NCI-H187 treated with DMSO at 0.1 percent for 48 hours (cell line): ENCODE measurements around the gene TAAR6.
"Not testable (repeated sequence)": the region's sequence is repeated elsewhere in the genome, so short reads cannot be mapped to it uniquely, and the experiment has no call there.

Experiments used
- DNase-seq: peaks from one replicate; lab custom pipeline; 2025; lab: John Stamatoyannopoulos, UW

The TAAR6 gene

GRCh38 chr6:132590362-132590761 is 20.2 kb downstream of the TAAR6 start:
- DNase-seq = peak; percentile 46

DNA sequence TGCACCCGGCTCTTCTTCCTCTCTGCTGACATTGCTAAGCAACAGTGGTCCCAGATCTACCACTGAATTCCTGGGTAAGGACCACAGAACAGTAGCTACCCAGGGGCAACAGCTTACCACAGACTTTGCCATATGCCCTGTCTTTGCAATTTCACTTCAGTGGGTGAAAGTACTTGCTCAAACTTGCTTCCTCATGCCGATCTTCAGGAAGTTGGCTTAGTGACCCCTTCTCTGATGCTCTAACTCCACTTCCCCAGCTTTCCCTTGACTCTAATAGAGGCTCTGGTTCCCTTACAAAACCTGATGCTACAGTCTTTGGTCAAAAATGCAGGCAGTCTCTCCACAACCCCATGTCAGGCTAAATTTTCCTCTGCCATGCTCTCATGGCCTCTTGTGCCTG is 22.7 kb downstream of the TAAR6 start:
- no peak for DNase-seq

GRCh38 chr6:132596201-132596600 is 26.1 kb downstream of the TAAR6 start:
- DNase-seq = no peak

DNA sequence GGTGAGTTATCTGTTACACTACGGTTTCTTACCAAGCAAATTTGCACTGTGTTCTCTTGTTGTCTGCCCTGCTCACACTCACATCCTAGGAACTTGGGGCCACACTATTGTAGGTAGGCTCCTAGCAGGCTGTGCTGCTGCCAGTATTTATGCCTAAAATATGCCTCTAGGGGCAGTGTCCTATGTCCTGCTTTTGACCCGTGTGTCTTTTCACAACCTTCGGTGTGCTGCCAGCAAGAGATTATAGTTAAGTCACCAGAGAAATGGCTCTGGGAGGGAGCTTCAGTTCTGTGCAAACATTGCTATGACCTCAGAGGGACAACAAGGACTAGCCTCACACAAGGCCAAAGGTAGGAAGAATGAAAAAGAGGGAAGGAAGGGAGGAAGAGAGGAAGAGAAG is 28.4 kb downstream of the TAAR6 start:
- no peak for DNase-seq

DNA sequence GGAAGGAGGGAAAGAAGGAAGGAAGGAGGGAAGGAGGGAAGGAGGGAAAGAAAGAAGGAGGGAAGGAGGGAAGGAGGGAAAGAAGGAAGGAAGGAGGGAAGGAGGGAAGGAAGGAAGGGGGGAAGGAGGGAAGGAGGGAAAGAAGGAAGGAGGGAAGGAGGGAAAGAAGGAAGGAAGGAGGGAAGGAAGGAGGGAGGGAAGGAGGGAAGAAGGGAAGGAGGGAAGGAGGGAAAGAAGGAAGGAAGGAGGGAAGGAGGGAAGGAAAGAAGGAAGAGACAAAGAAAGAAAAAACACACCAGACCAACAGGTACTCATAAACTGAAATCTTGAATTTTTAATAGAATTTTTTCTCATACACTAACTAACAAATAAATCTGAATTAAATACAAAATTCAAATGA is 30.8 kb downstream of the TAAR6 start:
- not testable (repeated sequence) for DNase-seq

- DNase-seq = no peak
Measured at GRCh38 chr6:132604635-132605152, 34.6 kb downstream of the TAAR6 start.

DNA sequence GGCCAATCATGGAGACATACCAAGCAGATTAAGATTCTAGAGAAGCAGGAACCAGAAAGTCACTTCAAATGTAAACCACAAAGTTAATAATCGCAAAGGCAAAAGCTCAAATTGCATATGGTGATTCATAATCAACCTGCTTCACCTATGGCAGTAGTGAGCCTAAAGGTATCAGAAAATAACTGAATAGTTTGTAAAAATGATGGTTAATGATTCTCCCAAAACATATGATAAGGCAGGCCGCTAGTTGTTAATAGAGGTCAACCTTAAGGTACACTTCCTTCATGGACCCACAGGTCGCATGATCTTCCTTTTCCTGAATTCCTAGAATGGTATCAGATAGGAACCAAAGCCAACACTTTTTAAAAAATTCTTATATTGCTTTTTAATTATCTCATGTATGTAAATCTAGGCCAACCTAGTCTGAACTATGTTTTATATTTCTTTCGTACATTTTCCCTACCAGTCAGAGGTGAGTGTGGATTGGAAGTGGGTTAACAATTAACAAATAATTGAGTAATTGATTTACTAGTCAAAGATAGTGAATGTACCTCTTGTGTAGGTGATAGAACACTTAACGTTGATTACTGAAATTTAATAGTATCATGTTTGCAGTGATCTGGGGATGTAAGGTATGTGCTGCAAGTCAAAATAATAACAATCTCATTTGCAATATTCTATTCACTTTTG is 37.6 kb downstream of the TAAR6 start:
- DNase-seq = no peak

- no peak for DNase-seq
Measured at GRCh38 chr6:132611616-132612015, 41.5 kb downstream of the TAAR6 start.

DNA sequence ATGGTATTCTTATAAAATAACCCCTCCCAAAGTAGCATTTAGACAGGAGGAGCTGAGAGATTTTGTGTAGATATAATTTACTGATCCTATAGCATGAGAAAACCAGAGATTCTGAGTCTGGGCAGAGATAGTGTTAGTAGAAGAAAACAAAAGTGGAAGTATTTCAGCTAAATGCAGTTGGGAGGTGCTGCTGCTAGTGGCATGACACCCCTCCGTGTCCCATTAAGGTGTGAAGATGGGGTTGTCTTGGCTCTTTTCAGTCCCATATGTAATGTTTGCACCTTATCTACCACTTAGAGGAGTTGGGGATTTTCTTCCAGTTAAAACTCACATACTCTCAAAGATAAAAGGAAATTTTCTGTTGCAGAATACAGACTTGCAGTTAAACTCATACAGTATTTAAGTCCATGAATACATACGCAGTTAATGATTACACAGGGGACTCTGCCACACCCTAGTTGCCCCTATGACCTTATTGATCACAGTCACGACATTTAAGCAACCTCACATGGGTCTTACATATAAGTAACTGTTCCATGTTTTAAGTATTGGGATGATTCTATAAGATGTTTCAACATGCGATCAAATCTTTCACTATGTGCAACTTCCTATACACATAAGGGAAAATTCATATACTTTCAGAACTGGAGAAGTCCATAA is 42.5 kb downstream of the TAAR6 start:
- DNase-seq = no peak

- DNase-seq = no peak
Measured at GRCh38 chr6:132614554-132614953, 44.4 kb downstream of the TAAR6 start.

DNA sequence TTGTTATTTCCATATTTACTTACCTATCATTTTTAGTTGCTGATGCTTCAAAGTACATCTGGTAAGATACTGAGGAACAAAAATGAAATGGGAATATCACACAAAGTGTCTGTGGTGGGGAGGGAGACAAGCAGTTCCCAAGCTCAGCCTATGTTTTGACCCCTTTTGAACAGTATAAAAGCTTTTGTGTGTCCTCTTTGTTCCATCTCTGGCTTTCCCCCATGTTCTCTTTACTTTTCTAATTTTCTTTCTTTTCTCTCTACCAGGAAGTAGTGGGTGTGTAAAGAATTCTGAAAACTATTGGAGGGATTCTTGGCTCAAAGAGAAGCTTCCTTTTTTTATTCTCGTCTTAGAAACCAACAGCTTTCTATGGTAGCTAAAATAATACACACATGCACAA is 46.6 kb downstream of the TAAR6 start:
- DNase-seq = no peak
